DMS 273 treated with DMSO at 0.1 percent for 48 hours (cell line): ENCODE data around the gene POU2AF2.

Experiments
- DNase-seq: peaks from one replicate; lab custom pipeline; 2025; lab: John Stamatoyannopoulos, UW

POU2AF2 gene

GRCh38 chr11:111331711-111332479 is 86.4 kb downstream of the POU2AF2 start:
- no peak for DNase-seq

GRCh38 chr11:111334532-111335502 is 89.3 kb downstream of the POU2AF2 start:
- peak; percentile 23 for DNase-seq

- DNase-seq: no peak
Observed at GRCh38 chr11:111335549-111335948, 90.0 kb downstream of the POU2AF2 start.
